SH-SY5Y (cell line): ENCODE data around the gene GLOD5.

Source experiments
- GATA2 ChIP-seq: IDR thresholded peaks from 2 replicates; pipeline ENCODE4 v1.6.1; 2011; ENCODE audit warnings: mild to moderate bottlenecking, low read depth, low read length
- GATA3 ChIP-seq: IDR thresholded peaks from 2 replicates; pipeline ENCODE4 v1.6.1; 2011; ENCODE audit warnings: low read depth, mild to moderate bottlenecking, low read length, moderate library complexity

DNA sequence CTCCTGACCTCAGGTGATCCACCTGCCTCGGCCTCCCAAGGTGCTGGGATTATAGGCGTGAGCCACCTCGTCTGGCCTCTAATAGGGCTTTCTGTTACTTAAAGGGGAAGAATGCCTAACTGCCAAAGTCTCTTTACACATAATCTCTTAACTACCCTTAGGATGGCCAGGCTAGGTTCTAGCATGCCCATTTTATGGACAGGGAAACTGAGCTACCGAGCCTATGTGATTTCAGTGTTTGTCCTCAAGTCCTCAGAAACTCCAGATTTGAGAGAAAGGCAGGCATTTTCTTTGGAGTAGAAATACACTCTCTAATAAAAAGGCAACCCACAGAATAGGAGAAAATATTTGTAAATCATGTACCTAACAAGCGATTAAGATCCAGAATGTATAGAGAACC lies 12.4 kb upstream of the GLOD5 start:
- TF ChIP-seq GATA3 = no peak
- no peak for TF ChIP-seq GATA2
